ENCODE data around the gene OR8A1. TPM values are rescaled to one million over a fixed set of nuclear protein-coding genes. Genes with fewer than 3 reads are reported as not detected.
"Not testable (repeated sequence)": the region's sequence is repeated elsewhere in the genome, so short reads cannot be mapped to it uniquely, and the experiment has no call there.

OR8A1 gene
- total and polyA plus RNA-seq, 2 experiments from 2014 or later = not detected

GRCh38 chr11:124600621-124601320, 31.0 kb downstream of the OR8A1 start:
- H3K79me2 ChIP-seq (ENCODE audit: insufficient read depth) = no peaks in the 10 kb centered on the region

DNA sequence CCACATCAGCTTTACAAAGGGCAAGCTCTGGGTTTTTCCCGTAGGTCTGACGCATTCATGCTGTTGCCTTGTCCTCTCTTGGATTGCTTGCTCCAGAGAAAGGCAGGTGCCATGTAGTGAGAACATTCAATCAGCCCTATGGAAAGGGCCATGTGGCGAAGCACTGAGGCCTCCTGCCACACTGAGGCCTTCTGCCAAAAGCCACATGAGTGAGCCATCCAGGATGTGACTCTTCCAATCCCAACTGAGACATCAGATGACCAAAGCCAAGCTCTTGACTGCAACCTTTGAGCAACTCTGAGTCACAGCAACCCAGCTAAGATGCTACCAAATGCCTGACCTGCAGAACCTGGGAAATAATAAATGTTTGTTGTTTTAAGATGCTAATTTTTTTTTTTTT, 32.4 kb downstream of the OR8A1 start:
- Histone ChIP-seq H3K27me3 (replicated peaks; ENCODE audit: insufficient read depth) (0 out of 2 replicates have a peak, but pooled peaks cover 10% of the 10 kb centered on the region), H3K9ac (no peak overlapping the region), H3K4me3 (no peak overlapping the region), H3K9me3 (ENCODE audit: low read depth) (no peaks in the 10 kb centered on the region), H3K4me2 (ENCODE audit: unreplicated experiment) (no peak overlapping the region), H3K79me2 (ENCODE audit: insufficient read depth) (no peaks in the 10 kb centered on the region), H3K36me3 (ENCODE audit: low read depth) (no peaks in the 10 kb centered on the region), H4K20me1 (ENCODE audit: insufficient read depth) (no peaks in the 10 kb centered on the region), H3K4me1 (ENCODE audit: insufficient read depth) (peaks cover 13% of the 10 kb centered on the region; the same call in 1 of the 2 replicates), H3K27ac (no peak overlapping the region), H3F3A (ENCODE audit: insufficient read depth) (peaks cover 19% of the 10 kb centered on the region), H3K9me2 (ENCODE audit: insufficient read depth) (no peaks in the 10 kb centered on the region), H2AFZ (no peak overlapping the region)
- peak; percentile 82 for DNase-seq
- in situ Hi-C loops (cut with MboI) = no loop called here
- TF ChIP-seq EZH2phosphoT487 (IDR thresholded peaks at IDR 0.05; ENCODE audit: insufficient read depth, low read depth) (no peak), EZH2 (IDR thresholded peaks at IDR 0.05; ENCODE audit: insufficient read depth, poor library complexity, severe bottlenecking) (no peak)
- 9 to 24% methylated on average over 3 of the region's 3 CpGs for WGBS, 2 experiments (ENCODE audit: low coverage in 1 of 2, low lambda C conversion rate in 2 of 2, missing lambda C conversion rate in 2 of 2)

More at GRCh38 chr11:124600621-124601320, 31.0 kb downstream of the OR8A1 start:
- H3K27me3 ChIP-seq (replicated peaks; ENCODE audit: insufficient read depth) = peaks cover 11% of the 10 kb centered on the region; the same call in 1 of the 2 replicates
- no peak for DNase-seq
- no peaks in the 10 kb centered on the region for H3K9me3 ChIP-seq (ENCODE audit: low read depth)
- no peaks in the 10 kb centered on the region for H3K36me3 ChIP-seq (ENCODE audit: low read depth)
- no peak overlapping the region for H3K27ac ChIP-seq
- H3K4me3 ChIP-seq = no peak overlapping the region
- no peaks in the 10 kb centered on the region for H3K9me2 ChIP-seq (ENCODE audit: insufficient read depth)
- in situ Hi-C loops (cut with MboI) = no loop called here
- 30 to 41% methylated on average over 5 of the region's 5 CpGs for WGBS, 2 experiments (ENCODE audit: low coverage in 1 of 2, low lambda C conversion rate in 2 of 2, missing lambda C conversion rate in 2 of 2)
- no peak overlapping the region for H2AFZ ChIP-seq
- H3F3A ChIP-seq (ENCODE audit: insufficient read depth) = peaks cover 19% of the 10 kb centered on the region
- H3K4me1 ChIP-seq (ENCODE audit: insufficient read depth) = peaks cover 13% of the 10 kb centered on the region; the same call in 1 of the 2 replicates
- H3K9ac ChIP-seq = no peak overlapping the region
- no peak for TF ChIP-seq EZH2 (IDR thresholded peaks at IDR 0.05; ENCODE audit: insufficient read depth, poor library complexity, severe bottlenecking)
- TF ChIP-seq EZH2phosphoT487 (IDR thresholded peaks at IDR 0.05; ENCODE audit: insufficient read depth, low read depth) = no peak
- no peak overlapping the region for H3K4me2 ChIP-seq (ENCODE audit: unreplicated experiment)
- H4K20me1 ChIP-seq (ENCODE audit: insufficient read depth) = no peaks in the 10 kb centered on the region

DNA sequence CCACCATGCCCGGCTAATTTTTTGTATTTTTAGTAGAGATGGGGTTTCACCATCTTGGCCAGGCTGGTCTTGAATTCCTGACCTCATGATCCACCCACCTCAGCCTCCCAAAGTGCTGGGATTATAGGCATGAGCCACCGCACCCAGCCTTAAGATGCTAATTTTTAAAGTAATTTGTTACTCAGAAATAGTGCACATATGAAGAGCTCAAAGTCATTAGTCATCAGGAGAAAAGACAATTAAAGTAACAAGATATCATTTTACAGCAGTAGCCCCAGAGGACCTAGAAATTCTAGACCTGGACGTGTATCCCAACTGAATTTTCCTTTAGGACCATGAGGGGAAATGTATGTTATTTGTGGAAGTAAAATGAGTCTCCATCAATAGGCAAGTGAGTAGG, 32.9 kb downstream of the OR8A1 start:
- H2AFZ ChIP-seq; H3K36me3 ChIP-seq (ENCODE audit: low read depth); H3K79me2 ChIP-seq (ENCODE audit: insufficient read depth); in situ Hi-C loops (cut with MboI); H3K27ac ChIP-seq; H3K4me3 ChIP-seq; H3K9ac ChIP-seq; H3K9me2 ChIP-seq (ENCODE audit: insufficient read depth); H3K27me3 ChIP-seq (replicated peaks; ENCODE audit: insufficient read depth); H4K20me1 ChIP-seq (ENCODE audit: insufficient read depth); H3K4me2 ChIP-seq (ENCODE audit: unreplicated experiment); H3K9me3 ChIP-seq (ENCODE audit: low read depth): not testable (repeated sequence)
- Histone ChIP-seq H3F3A (ENCODE audit: insufficient read depth) (peaks cover 19% of the 10 kb centered on the region), H3K4me1 (ENCODE audit: insufficient read depth) (peaks cover 13% of the 10 kb centered on the region; the same call in 1 of the 2 replicates)
- peak; percentile 14 for DNase-seq
- WGBS, 2 experiments (ENCODE audit: low coverage in 1 of 2, low lambda C conversion rate in 2 of 2, missing lambda C conversion rate in 2 of 2) = 25 to 26% methylated on average over 3 of the region's 3 CpGs

GRCh38 chr11:124605719-124606118, 35.9 kb downstream of the OR8A1 start:
- H3K4me1 ChIP-seq (ENCODE audit: insufficient read depth) = peaks cover 13% of the 10 kb centered on the region; the same call in 1 of the 2 replicates
- no peak overlapping the region for H2AFZ ChIP-seq
- H3K4me2 ChIP-seq (ENCODE audit: unreplicated experiment) = no peak overlapping the region
- no peaks in the 10 kb centered on the region for H3K9me2 ChIP-seq (ENCODE audit: insufficient read depth)
- WGBS, 2 experiments (ENCODE audit: low coverage in 1 of 2, low lambda C conversion rate in 2 of 2, missing lambda C conversion rate in 2 of 2) = 86 to 97% methylated on average over 3 of the region's 3 CpGs
- in situ Hi-C loops (cut with MboI) = no loop called here
- no peak for DNase-seq
- H3K4me3 ChIP-seq = no peak overlapping the region
- H3K79me2 ChIP-seq (ENCODE audit: insufficient read depth) = no peaks in the 10 kb centered on the region
- TF ChIP-seq EZH2 (IDR thresholded peaks at IDR 0.05; ENCODE audit: insufficient read depth, poor library complexity, severe bottlenecking) (no peak), EZH2phosphoT487 (IDR thresholded peaks at IDR 0.05; ENCODE audit: insufficient read depth, low read depth) (no peak)
- no peaks in the 10 kb centered on the region for H3K9me3 ChIP-seq (ENCODE audit: low read depth)
- H3K27me3 ChIP-seq (replicated peaks; ENCODE audit: insufficient read depth) = no peaks in the 10 kb centered on the region
- H3F3A ChIP-seq (ENCODE audit: insufficient read depth) = peaks cover 19% of the 10 kb centered on the region
- no peaks in the 10 kb centered on the region for H4K20me1 ChIP-seq (ENCODE audit: insufficient read depth)
- no peak overlapping the region for H3K27ac ChIP-seq
- no peaks in the 10 kb centered on the region for H3K36me3 ChIP-seq (ENCODE audit: low read depth)
- no peak overlapping the region for H3K9ac ChIP-seq

DNA sequence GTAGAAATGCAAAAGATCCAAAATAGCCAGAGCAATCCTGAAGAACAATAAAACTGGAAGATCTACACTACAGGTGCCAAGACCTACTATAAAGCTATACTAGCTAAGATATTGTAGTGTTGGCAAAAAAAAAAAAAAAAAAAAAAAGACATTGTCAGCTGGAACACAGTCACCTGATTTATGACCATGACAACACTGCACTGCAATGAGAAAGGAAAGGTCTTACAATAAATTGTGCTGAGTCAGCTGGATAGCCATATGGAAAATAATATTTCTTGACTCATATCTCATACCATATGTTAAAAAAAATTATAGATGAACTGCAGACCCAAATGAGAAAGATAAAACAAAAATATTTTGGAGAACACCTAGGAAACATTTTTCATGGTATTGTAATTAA, 38.4 kb downstream of the OR8A1 start:
- in situ Hi-C loops (cut with MboI) = no loop called here
- no peaks in the 10 kb centered on the region for H3K36me3 ChIP-seq (ENCODE audit: low read depth)
- no peak overlapping the region for H3K4me3 ChIP-seq
- H3K9me3 ChIP-seq (ENCODE audit: low read depth) = no peaks in the 10 kb centered on the region
- no peaks in the 10 kb centered on the region for H3K79me2 ChIP-seq (ENCODE audit: insufficient read depth)
- H3K27ac ChIP-seq = no peak overlapping the region
- H4K20me1 ChIP-seq (ENCODE audit: insufficient read depth) = no peaks in the 10 kb centered on the region
- no peak for DNase-seq
- H3K9me2 ChIP-seq (ENCODE audit: insufficient read depth) = no peaks in the 10 kb centered on the region
- H3K4me2 ChIP-seq (ENCODE audit: unreplicated experiment) = no peak overlapping the region
- no peaks in the 10 kb centered on the region for H3K4me1 ChIP-seq (ENCODE audit: insufficient read depth)
- H3K9ac ChIP-seq = no peak overlapping the region
- H3F3A ChIP-seq (ENCODE audit: insufficient read depth) = no peaks in the 10 kb centered on the region
- H2AFZ ChIP-seq = no peak overlapping the region
- no peak for TF ChIP-seq EZH2phosphoT487 (IDR thresholded peaks at IDR 0.05; ENCODE audit: insufficient read depth, low read depth)
- TF ChIP-seq EZH2 (IDR thresholded peaks at IDR 0.05; ENCODE audit: insufficient read depth, poor library complexity, severe bottlenecking) = no peak
- no peaks in the 10 kb centered on the region for H3K27me3 ChIP-seq (replicated peaks; ENCODE audit: insufficient read depth)

Data from GM23248 (cell line).